ENCODE measurements around the gene AFTPH. TPM values are rescaled to one million over a fixed set of nuclear protein-coding genes. Genes with fewer than 3 reads are reported as not detected.

Gene AFTPH
- total RNA-seq, 1 experiment from 2014 or later = 17.9 TPM

DNA sequence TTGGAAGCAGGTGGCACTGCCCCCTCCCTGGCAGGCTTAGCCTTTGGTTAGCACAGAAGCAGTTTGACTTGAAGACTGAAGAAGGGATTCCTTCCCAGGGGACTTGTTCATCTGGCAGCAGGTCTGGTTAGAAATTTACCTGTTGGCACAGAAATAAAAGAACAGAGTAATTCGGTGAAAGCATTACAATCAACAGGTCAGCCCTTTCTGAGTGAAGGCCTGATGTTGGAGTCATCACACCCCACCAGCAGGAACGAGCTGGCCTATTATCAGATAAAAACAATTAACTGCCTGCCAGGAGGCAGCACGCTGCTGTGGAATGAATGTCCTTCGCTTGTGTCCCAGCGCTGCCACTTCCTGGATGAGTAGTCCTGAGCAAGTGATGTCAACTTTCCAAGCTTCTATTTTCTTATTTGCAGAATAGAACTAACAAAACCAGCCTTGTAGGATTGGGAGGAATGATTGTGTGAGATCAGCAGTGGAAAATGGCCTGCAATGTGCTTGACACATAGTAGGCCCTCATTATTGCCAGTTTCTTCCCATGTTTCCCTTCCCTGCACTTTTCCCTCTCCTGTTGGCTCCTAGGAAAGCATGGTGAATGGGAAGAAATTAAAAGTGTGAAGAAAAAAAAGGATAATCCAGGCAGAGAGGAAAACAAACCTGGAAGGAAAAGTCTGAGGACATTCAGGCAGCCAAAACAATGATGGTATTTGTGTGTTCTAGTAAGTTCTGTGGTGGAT, 41.2 kb upstream of the AFTPH start:
- Histone ChIP-seq H3K4me1 (ENCODE audit: control insufficient read depth, insufficient read depth, low read length) (no peaks in the 10 kb centered on the region), H3K27me3 (ENCODE audit: control insufficient read depth, insufficient read depth, low read length) (peaks cover 38% of the 10 kb centered on the region), H3K36me3 (ENCODE audit: control insufficient read depth, insufficient read depth, low read length) (no peaks in the 10 kb centered on the region), H3K9me3 (ENCODE audit: control insufficient read depth, insufficient read depth, low read depth, low read length) (no peaks in the 10 kb centered on the region), H3K27ac (ENCODE audit: low read length) (no peak overlapping the region), H3K4me3 (ENCODE audit: low read depth in 2 of 2, low read length in 2 of 2) (no peak overlapping the region)
- ChIA-PET POLR2A (no interaction called here), CTCF (interaction anchor here (1.2 kb wide), 1 partner anchor 152 kb away, joined by 3 read pairs; no protein-coding TSS in a partner anchor)
- TF ChIP-seq, protein P1, sequence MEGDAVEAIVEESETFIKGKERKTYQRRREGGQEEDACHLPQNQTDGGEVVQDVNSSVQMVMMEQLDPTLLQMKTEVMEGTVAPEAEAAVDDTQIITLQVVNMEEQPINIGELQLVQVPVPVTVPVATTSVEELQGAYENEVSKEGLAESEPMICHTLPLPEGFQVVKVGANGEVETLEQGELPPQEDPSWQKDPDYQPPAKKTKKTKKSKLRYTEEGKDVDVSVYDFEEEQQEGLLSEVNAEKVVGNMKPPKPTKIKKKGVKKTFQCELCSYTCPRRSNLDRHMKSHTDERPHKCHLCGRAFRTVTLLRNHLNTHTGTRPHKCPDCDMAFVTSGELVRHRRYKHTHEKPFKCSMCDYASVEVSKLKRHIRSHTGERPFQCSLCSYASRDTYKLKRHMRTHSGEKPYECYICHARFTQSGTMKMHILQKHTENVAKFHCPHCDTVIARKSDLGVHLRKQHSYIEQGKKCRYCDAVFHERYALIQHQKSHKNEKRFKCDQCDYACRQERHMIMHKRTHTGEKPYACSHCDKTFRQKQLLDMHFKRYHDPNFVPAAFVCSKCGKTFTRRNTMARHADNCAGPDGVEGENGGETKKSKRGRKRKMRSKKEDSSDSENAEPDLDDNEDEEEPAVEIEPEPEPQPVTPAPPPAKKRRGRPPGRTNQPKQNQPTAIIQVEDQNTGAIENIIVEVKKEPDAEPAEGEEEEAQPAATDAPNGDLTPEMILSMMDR (IDR thresholded peaks at IDR 0.05) = no peak
- no peak for DNase-seq (ENCODE audit: low read depth, low spot score)
- no peak for ATAC-seq
- in situ Hi-C loops (cut with HindIII; ENCODE audit: low pct_unique_long_range_greater_than_20kb, low sequenced_read_pairs) (no loop called here), intact Hi-C loops (cut with micrococcal nuclease; ENCODE audit: unreplicated experiment) (no loop called here)
- no TSS peak for BruUV-seq (replicated peaks)

DNA sequence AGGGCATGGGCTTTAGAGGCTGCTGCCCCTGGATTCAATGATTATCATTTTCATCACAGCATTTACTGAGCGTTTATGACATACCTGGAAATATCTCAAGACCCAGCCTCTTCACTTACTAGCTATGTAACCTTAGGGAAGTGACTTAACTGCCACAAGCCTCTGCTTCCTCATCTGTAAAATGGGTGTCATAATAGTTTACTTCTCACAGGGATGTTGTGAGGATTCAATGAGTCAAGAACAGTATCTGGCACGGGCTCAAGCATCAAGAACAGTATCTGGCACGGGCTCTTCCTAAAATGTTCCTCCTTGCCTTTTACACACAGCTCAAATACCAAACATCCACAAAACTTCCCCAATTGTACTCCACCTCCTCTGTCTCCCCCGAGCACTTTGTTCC, 38.8 kb upstream of the AFTPH start:
- in situ Hi-C loops (cut with HindIII; ENCODE audit: low pct_unique_long_range_greater_than_20kb, low sequenced_read_pairs) = no loop called here
- DNase-seq (ENCODE audit: low read depth, low spot score) (no peak), ATAC-seq (no peak)
- BruUV-seq (replicated peaks) = no TSS peak
- intact Hi-C loops (cut with micrococcal nuclease; ENCODE audit: unreplicated experiment) = loop anchor here (5.0 kb wide), 1 partner anchor 438 kb away; no protein-coding TSS in a partner anchor
- Histone ChIP-seq H3K27me3 (ENCODE audit: control insufficient read depth, insufficient read depth, low read length) (peaks cover 39% of the 10 kb centered on the region), H3K4me3 (ENCODE audit: low read depth in 2 of 2, low read length in 2 of 2) (no peak overlapping the region), H3K9me3 (ENCODE audit: control insufficient read depth, insufficient read depth, low read depth, low read length) (no peaks in the 10 kb centered on the region), H3K36me3 (ENCODE audit: control insufficient read depth, insufficient read depth, low read length) (no peaks in the 10 kb centered on the region), H3K27ac (ENCODE audit: low read length) (no peak overlapping the region), H3K4me1 (ENCODE audit: control insufficient read depth, insufficient read depth, low read length) (no peaks in the 10 kb centered on the region)
- TF ChIP-seq TCF7L2 (IDR thresholded peaks at IDR 0.05; ENCODE audit: low read depth, low read length) (no peak), REST (IDR thresholded peaks at IDR 0.05; ENCODE audit: insufficient read depth in 1 of 2, low read depth in 2 of 2, low read length in 1 of 2) (no peak), POLR2AphosphoS5 (IDR thresholded peaks at IDR 0.05; ENCODE audit: low read depth, low read length) (no peak), SIN3A (IDR thresholded peaks at IDR 0.05; ENCODE audit: borderline replicate concordance, insufficient read depth, low read depth, low read length) (no peak)
- TF ChIP-seq, protein P1 (IDR thresholded peaks at IDR 0.05) = no peak
- ChIA-PET CTCF (interaction anchor here (1.5 kb wide), 1 partner anchor 155 kb away, joined by 5 read pairs; no protein-coding TSS in a partner anchor), POLR2A (no interaction called here)
